ENCODE measurements around the gene ABHD17C.

DNA sequence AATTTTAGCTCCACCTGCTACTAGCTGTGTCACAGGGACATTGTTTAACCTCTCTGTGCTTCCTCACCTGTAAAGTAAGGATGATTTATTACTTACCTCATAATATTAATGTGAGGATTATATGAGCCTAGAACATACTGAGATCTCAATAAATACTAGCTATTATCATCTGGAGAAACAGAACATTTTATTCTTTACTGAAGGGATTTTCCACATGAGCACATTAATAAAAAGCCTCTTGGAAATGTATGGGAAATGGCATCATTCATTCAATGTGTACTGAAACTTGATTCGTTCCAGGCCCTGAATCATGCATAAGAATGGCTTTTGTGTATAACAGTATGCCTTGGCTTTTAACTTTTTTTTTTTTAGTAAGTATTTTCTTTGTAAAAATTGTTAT lies 73.0 kb downstream of the ABHD17C start:
- TF ChIP-seq, protein P1, sequence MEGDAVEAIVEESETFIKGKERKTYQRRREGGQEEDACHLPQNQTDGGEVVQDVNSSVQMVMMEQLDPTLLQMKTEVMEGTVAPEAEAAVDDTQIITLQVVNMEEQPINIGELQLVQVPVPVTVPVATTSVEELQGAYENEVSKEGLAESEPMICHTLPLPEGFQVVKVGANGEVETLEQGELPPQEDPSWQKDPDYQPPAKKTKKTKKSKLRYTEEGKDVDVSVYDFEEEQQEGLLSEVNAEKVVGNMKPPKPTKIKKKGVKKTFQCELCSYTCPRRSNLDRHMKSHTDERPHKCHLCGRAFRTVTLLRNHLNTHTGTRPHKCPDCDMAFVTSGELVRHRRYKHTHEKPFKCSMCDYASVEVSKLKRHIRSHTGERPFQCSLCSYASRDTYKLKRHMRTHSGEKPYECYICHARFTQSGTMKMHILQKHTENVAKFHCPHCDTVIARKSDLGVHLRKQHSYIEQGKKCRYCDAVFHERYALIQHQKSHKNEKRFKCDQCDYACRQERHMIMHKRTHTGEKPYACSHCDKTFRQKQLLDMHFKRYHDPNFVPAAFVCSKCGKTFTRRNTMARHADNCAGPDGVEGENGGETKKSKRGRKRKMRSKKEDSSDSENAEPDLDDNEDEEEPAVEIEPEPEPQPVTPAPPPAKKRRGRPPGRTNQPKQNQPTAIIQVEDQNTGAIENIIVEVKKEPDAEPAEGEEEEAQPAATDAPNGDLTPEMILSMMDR (IDR thresholded peaks at IDR 0.05): no peak
- no peak for TF ChIP-seq POLR2A (IDR thresholded peaks at IDR 0.05)

All from thyroid gland (tissue), 4 donors.